ENCODE measurements around the gene LRBA. TPM values are rescaled to one million over a fixed set of nuclear protein-coding genes. Genes with fewer than 3 reads are reported as not detected.
"Not testable (repeated sequence)": the region's sequence is repeated elsewhere in the genome, so short reads cannot be mapped to it uniquely, and the experiment has no call there.

Gene LRBA
- total RNA-seq, 1 experiment from 2014 or later = 55.3 TPM

DNA sequence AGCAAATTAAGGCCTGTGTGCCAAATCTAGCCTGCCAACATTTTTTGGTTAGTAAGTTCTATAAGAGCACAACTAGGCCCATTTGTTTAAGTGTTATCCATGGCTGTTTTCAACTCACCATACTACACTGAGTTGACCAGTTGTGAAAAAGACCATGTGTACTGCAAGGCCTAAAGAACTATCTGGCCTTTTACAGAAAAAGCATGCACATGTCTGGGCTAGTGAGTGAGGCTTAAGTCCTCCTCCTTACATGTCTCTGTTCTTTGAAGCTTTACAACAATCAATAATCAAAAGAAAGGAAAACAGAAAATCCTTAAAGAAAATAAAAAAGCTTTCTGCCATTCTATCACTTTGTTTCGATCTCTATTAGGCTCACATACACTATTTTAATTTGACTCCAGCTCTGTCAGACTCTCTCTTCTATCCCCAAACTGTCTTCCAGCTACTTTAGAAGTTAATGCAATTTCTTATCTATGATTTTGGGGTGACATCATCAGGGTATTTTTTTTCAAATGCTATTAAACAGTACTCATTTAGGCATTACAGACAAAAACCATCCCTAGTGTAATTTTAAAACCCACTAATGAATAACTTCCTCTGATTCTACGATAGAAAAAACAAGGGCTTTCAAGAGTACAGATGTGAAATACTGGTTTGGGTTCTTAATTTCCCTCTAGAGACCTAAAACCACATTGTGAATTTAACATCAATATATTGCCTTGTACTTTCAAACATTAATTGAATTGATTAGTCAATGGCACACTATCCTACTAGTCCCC, 271.3 kb downstream of the LRBA start:
- Histone ChIP-seq H2BK20ac (ENCODE audit: low read depth, low read length, poor library complexity, severe bottlenecking) (no peak overlapping the region), H2BK15ac (ENCODE audit: low read depth, low read length) (no peak overlapping the region), H4K5ac (ENCODE audit: insufficient read length, low read depth, low read length) (no peak overlapping the region), H3K4ac (ENCODE audit: low read depth, low read length) (no peak overlapping the region), H3K79me1 (ENCODE audit: insufficient read depth, low read depth, low read length, poor library complexity, severe bottlenecking) (peaks cover 3% of the 10 kb centered on the region), H3T11ph (ENCODE audit: low read length) (no peak overlapping the region), H3K27ac (ENCODE audit: insufficient read length, low read depth, low read length) (no peak overlapping the region), H3K23ac (ENCODE audit: insufficient read length, low read depth, low read length) (no peak overlapping the region), H3K18ac (ENCODE audit: insufficient read length, low read depth, low read length) (no peak overlapping the region), H4K20me1 (ENCODE audit: control insufficient read depth, insufficient read depth, insufficient read length) (no peaks in the 10 kb centered on the region), H3K9ac (ENCODE audit: extremely low read depth, insufficient read length, low read length) (no peak overlapping the region), H2BK5ac (ENCODE audit: insufficient read length, low read length) (no peak overlapping the region), H4K8ac (replicated peaks; ENCODE audit: insufficient read length, low read depth, low read length) (no peak overlapping the region), H2AFZ (ENCODE audit: low read length) (no peak overlapping the region), H3K27me3 (ENCODE audit: insufficient read depth, low read length) (no peaks in the 10 kb centered on the region), H3K4me1 (ENCODE audit: insufficient read depth, low read length) (no peaks in the 10 kb centered on the region; the same call in 1 of the 2 replicates), H4K91ac (ENCODE audit: insufficient read length, low read depth, low read length) (no peak overlapping the region), H3K9me3 (ENCODE audit: control insufficient read depth, low read depth, low read length) (no peaks in the 10 kb centered on the region), H3K4me2 (ENCODE audit: insufficient read depth, insufficient read length, low read length) (no peak overlapping the region), H3K79me2 (ENCODE audit: insufficient read depth, low read length) (no peaks in the 10 kb centered on the region), H3K23me2 (ENCODE audit: insufficient read length, low read depth, low read length, poor library complexity, severe bottlenecking) (no peaks in the 10 kb centered on the region), H3K56ac (ENCODE audit: insufficient read length, low read depth, low read length) (no peak overlapping the region), H2BK120ac (ENCODE audit: low read depth, low read length, poor library complexity, severe bottlenecking) (no peak overlapping the region), H2BK12ac (ENCODE audit: insufficient read length, low read depth, low read length) (no peak overlapping the region), H3K14ac (ENCODE audit: insufficient read depth, low read length) (no peak overlapping the region), H2AK5ac (ENCODE audit: insufficient read length, low read length) (no peak overlapping the region)
- Mint-ChIP-seq H3K9me3 (peaks cover 0 to 5% of the 10 kb centered on the region in 2 experiments; a peak in 2 of 5 replicates), H3K27me3 (ENCODE audit: low read depth) (no peaks in the 10 kb centered on the region), H3K4me3 (no peak overlapping the region), H3K36me3 (ENCODE audit: insufficient read depth in 1 of 3, low read depth in 3 of 3) (peaks cover 0 to 6% (median 0%) of the 10 kb centered on the region in 3 experiments; a peak in 4 of 7 replicates), H3K27ac (peak overlapping the region in 2 of 3 experiments; percentile 1 to 38; a peak in 3 of 7 replicates), H3K4me1 (peaks cover 4 to 7% of the 10 kb centered on the region in 2 experiments; a peak in 2 of 4 replicates)
- no CpG with 5 or more reads among the region's 2 CpGs for WGBS (ENCODE audit: extremely low coverage, insufficient read length, low lambda C conversion rate)
- no peak for DNase-seq
- TF ChIP-seq, protein P1, sequence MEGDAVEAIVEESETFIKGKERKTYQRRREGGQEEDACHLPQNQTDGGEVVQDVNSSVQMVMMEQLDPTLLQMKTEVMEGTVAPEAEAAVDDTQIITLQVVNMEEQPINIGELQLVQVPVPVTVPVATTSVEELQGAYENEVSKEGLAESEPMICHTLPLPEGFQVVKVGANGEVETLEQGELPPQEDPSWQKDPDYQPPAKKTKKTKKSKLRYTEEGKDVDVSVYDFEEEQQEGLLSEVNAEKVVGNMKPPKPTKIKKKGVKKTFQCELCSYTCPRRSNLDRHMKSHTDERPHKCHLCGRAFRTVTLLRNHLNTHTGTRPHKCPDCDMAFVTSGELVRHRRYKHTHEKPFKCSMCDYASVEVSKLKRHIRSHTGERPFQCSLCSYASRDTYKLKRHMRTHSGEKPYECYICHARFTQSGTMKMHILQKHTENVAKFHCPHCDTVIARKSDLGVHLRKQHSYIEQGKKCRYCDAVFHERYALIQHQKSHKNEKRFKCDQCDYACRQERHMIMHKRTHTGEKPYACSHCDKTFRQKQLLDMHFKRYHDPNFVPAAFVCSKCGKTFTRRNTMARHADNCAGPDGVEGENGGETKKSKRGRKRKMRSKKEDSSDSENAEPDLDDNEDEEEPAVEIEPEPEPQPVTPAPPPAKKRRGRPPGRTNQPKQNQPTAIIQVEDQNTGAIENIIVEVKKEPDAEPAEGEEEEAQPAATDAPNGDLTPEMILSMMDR (conservative IDR thresholded peaks at IDR 0.05) = no peak

DNA sequence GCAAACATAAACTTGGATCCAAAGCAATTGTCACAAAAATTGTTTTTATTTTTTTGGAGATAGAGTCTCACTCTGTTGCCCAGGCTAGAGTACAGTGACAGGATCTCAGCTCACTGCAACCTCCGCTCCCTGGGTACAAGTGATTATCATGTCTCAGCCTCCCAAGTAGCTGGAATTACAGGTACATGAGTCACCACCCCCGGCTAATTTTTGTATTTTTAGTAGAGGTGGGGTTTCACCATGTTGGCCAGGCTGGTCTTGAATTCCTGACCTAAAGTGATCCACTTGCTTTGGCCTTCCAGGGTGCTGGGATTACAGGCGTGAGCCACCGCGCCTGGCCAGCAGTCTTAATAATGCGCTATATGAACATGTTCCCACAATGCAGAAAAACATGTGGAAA, 272.2 kb downstream of the LRBA start:
- not testable (repeated sequence) for H2BK12ac ChIP-seq (ENCODE audit: insufficient read length, low read depth, low read length); H3K23me2 ChIP-seq (ENCODE audit: insufficient read length, low read depth, low read length, poor library complexity, severe bottlenecking); H3T11ph ChIP-seq (ENCODE audit: low read length); H2BK20ac ChIP-seq (ENCODE audit: low read depth, low read length, poor library complexity, severe bottlenecking); H3K4me1 ChIP-seq (ENCODE audit: insufficient read depth, low read length); H3K27me3 Mint-ChIP-seq (ENCODE audit: low read depth); H3K27me3 ChIP-seq (ENCODE audit: insufficient read depth, low read length); H3K4me3 Mint-ChIP-seq; H2BK15ac ChIP-seq (ENCODE audit: low read depth, low read length); H2AFZ ChIP-seq (ENCODE audit: low read length); H3K14ac ChIP-seq (ENCODE audit: insufficient read depth, low read length); H2BK5ac ChIP-seq (ENCODE audit: insufficient read length, low read length); H2BK120ac ChIP-seq (ENCODE audit: low read depth, low read length, poor library complexity, severe bottlenecking); H3K4me1 Mint-ChIP-seq; H3K18ac ChIP-seq (ENCODE audit: insufficient read length, low read depth, low read length); H3K56ac ChIP-seq (ENCODE audit: insufficient read length, low read depth, low read length); H4K5ac ChIP-seq (ENCODE audit: insufficient read length, low read depth, low read length); H3K27ac ChIP-seq (ENCODE audit: insufficient read length, low read depth, low read length); H3K9me3 Mint-ChIP-seq; H4K20me1 ChIP-seq (ENCODE audit: control insufficient read depth, insufficient read depth, insufficient read length); DNase-seq; H3K9me3 ChIP-seq (ENCODE audit: control insufficient read depth, low read depth, low read length); H3K4ac ChIP-seq (ENCODE audit: low read depth, low read length); H3K4me2 ChIP-seq (ENCODE audit: insufficient read depth, insufficient read length, low read length); H3K36me3 Mint-ChIP-seq (ENCODE audit: insufficient read depth in 1 of 3, low read depth in 3 of 3); H3K9ac ChIP-seq (ENCODE audit: extremely low read depth, insufficient read length, low read length); H4K91ac ChIP-seq (ENCODE audit: insufficient read length, low read depth, low read length); H4K8ac ChIP-seq (replicated peaks; ENCODE audit: insufficient read length, low read depth, low read length); H3K79me1 ChIP-seq (ENCODE audit: insufficient read depth, low read depth, low read length, poor library complexity, severe bottlenecking); H3K79me2 ChIP-seq (ENCODE audit: insufficient read depth, low read length); H2AK5ac ChIP-seq (ENCODE audit: insufficient read length, low read length); H3K23ac ChIP-seq (ENCODE audit: insufficient read length, low read depth, low read length)
- WGBS (ENCODE audit: extremely low coverage, insufficient read length, low lambda C conversion rate) = no CpG with 5 or more reads among the region's 6 CpGs
- peak overlapping the region in 1 of 3 experiments; percentile 41; a peak in 1 of 7 replicates for H3K27ac Mint-ChIP-seq
